ENCODE measurements around the gene TTLL6. TPM values are rescaled to one million over a fixed set of nuclear protein-coding genes. Genes with fewer than 3 reads are reported as not detected.

TTLL6 gene
- total and polyA plus RNA-seq, 2 of the 4 experiments (the other 2 are of a cell fraction) = not detected

- intact Hi-C loops (cut with micrococcal nuclease) = no loop called here
Measured at GRCh38 chr17:48767263-48767774, 49.7 kb downstream of the TTLL6 start.

More at GRCh38 chr17:48767263-48767774, 49.7 kb downstream of the TTLL6 start:
- Histone ChIP-seq H3K14ac (replicated peaks; ENCODE audit: low read depth, low read length) (no peak overlapping the region), H4K20me1 (ENCODE audit: insufficient read depth, low read length) (no peaks in the 10 kb centered on the region), H3K18ac (ENCODE audit: low read depth, low read length) (no peak overlapping the region), H4K91ac (ENCODE audit: insufficient read depth, low read depth, low read length) (no peak overlapping the region), H4K5ac (ENCODE audit: low read depth, low read length) (no peak overlapping the region), H3K27me3 (ENCODE audit: control insufficient read depth, insufficient read depth, low read length) (peaks cover 78% of the 10 kb centered on the region), H2BK20ac (ENCODE audit: low read depth, low read length) (no peak overlapping the region), H2AFZ (replicated peaks; ENCODE audit: low read length, poor library complexity) (no peak overlapping the region), H2BK5ac (ENCODE audit: low read depth, low read length, poor library complexity, severe bottlenecking) (no peak overlapping the region), H3K9me3 (ENCODE audit: control insufficient read depth, insufficient read depth, low read length) (no peaks in the 10 kb centered on the region), H3K23ac (ENCODE audit: low read depth, low read length) (no peak overlapping the region), H3K4ac (ENCODE audit: low read depth, low read length) (no peak overlapping the region), H3K4me3 (ENCODE audit: insufficient read depth, low read depth, low read length) (no peak overlapping the region), H3K9ac (ENCODE audit: low read depth, low read length) (no peak overlapping the region), H2BK15ac (ENCODE audit: low read depth, low read length) (no peak overlapping the region), H3K4me2 (ENCODE audit: low read depth, low read length) (no peak overlapping the region), H3K56ac (ENCODE audit: extremely low read depth, insufficient read depth, low read length) (no peak overlapping the region), H3K27ac (ENCODE audit: insufficient read depth, low read length) (no peak overlapping the region), H3K4me1 (ENCODE audit: control insufficient read depth, insufficient read depth, low read length) (no peaks in the 10 kb centered on the region), H4K8ac (ENCODE audit: low read depth in 2 of 2, low read length in 2 of 2) (no peak overlapping the region), H3K36me3 (ENCODE audit: control insufficient read depth, insufficient read depth, low read length) (no peaks in the 10 kb centered on the region), H2BK120ac (ENCODE audit: low read depth, low read length) (no peak overlapping the region), H3K9me1 (ENCODE audit: insufficient read depth, low read length) (no peaks in the 10 kb centered on the region), H3K79me1 (ENCODE audit: low read depth in 1 of 2, low read length in 2 of 2) (no peaks in the 10 kb centered on the region), H2AK9ac (replicated peaks; ENCODE audit: low read depth, low read length, poor library complexity) (no peak overlapping the region), H2AK5ac (ENCODE audit: low read depth, low read length) (no peak overlapping the region)
- in situ Hi-C loops (cut with MboI; ENCODE audit: low sequenced_read_pairs) (loop anchor here (25.0 kb wide), 1 partner anchor 380 kb away; no protein-coding TSS in a partner anchor), dilution Hi-C loops (cut with HindIII; ENCODE audit: low sequenced_read_pairs, unreplicated experiment) (no loop called here)
- TF ChIP-seq RAD21 (IDR thresholded peaks at IDR 0.05; ENCODE audit: low read length) = no peak
- TF ChIP-seq BHLHE40 (IDR thresholded peaks at IDR 0.05; ENCODE audit: low read depth, low read length) = no peak
- no peak for TF ChIP-seq MAFK (IDR thresholded peaks at IDR 0.05; ENCODE audit: low read depth, low read length)
- TF ChIP-seq RCOR1 (IDR thresholded peaks at IDR 0.05; ENCODE audit: insufficient replicate concordance, low read length) = no peak
- no peak for TF ChIP-seq CTCF (conservative IDR thresholded peaks at IDR 0.05; ENCODE audit: low read depth, low read length)
- TF ChIP-seq RFX5 (IDR thresholded peaks at IDR 0.05; ENCODE audit: low read depth, low read length) = no peak
- TF ChIP-seq FOS (IDR thresholded peaks at IDR 0.05; ENCODE audit: low read depth, low read length) = no peak
- TF ChIP-seq CHD1 (IDR thresholded peaks at IDR 0.05; ENCODE audit: low read depth, low read length) = no peak
- no peak for ATAC-seq (ENCODE audit: low read depth)
- BruUV-seq (replicated peaks) = no TSS peak
- ChIA-PET POLR2A (ENCODE audit: unreplicated experiment) (no interaction called here), CTCF (interaction anchor here (1.2 kb wide), 1 partner anchor 89 kb away, joined by 3 read pairs; no protein-coding TSS in a partner anchor)
- DNase-seq = no peak
- no CpG with 5 or more reads among the region's 4 CpGs for WGBS, 2 experiments (ENCODE audit: extremely low coverage in 2 of 2, insufficient read length in 1 of 2)
